Endometrium (tissue), 2 donors: Measurements from ENCODE around the gene HERC2.

ENCODE experiments used
- FAIRE-seq: peaks from 2 replicates; lab custom pipeline; 2012; peaks lifted over from hg19 to GRCh38; lab: Jason Lieb, UNC
- donor health status: control.
- donor health status: control.

HERC2 gene

DNA sequence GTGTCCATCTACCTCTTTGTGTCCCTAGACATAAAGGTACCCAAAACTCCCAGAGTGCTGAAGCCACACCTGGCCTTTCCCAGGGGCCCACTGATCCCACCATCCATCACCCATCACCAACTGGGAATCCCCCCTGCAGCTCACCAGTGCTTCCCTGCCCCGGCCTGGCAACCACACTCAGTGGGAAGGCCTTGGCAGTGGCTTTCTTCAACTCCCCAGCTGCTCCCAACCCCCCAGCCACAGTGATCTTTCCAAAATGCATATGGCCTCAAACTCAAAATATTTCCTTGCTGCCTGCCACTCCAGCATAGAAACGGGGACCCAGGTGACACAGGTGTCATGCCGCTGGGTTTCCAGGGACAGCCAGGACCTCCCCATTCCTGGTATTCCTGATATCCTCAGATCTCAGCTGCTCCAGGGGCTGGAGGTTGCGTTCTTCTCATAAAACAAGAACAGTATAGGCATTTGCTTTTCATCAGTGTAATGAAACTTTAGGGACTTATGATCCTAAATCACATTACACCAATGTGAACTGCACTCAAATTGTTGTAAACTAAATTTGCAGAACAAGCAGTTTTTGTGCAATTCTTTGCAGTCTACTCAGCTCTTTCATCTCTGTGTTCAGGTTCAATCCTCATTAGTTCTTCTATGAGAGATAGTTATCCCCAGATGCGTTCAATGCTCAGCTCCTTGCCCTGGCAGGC lies 224.2 kb downstream of the HERC2 start:
- FAIRE-seq = no peak

DNA sequence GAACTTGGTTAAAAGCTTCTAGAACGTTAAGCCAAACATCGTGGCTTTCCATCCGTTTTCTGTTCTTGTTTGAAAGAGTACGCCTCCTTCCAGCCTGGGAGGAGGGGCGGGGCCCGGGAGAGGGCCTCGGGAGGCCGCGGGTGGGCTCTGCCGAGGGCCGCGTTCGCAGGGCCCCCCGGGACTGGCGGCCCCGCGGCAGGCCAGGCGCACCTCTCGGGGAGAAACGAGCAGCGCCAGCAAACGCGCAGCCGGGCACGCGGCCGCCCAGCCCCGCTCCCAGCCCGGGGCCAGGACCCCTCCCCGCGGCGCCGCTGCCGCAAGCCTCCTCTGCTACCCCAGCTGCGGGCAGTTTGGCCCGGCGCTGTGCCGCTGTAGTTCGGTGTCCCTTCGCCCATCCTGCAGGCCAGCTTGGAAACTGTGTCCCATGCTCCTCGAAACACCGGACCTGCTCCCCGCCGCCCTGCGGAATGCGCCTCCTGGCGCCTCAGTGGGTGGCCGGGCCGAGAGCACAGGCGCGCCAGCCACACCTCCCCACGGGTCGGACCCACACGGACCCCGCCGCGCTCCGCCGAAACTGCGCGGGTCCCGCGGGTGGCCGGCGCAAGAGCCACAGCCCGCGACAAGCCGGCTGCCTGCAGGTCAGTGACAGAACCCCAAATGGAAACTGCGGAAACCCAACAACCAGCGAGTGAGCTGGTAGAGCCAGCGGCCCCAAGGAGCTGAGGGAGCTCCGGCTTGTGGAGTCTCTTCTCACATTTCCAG lies 225.1 kb downstream of the HERC2 start:
- no peak for FAIRE-seq

DNA sequence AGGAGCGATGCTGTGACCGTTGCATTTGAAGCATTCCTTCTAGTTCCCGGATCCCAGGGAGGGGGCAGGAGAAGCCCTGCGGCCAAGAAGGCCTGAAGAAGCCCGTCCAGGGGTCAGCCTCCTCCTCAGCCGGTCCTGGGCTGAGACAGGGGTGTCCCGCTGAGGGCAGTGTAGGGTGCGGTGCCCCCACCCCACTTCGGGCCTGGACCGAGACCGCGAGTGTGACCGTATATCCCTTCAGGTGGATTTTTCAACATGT lies 225.6 kb downstream of the HERC2 start:
- FAIRE-seq = no peak

DNA sequence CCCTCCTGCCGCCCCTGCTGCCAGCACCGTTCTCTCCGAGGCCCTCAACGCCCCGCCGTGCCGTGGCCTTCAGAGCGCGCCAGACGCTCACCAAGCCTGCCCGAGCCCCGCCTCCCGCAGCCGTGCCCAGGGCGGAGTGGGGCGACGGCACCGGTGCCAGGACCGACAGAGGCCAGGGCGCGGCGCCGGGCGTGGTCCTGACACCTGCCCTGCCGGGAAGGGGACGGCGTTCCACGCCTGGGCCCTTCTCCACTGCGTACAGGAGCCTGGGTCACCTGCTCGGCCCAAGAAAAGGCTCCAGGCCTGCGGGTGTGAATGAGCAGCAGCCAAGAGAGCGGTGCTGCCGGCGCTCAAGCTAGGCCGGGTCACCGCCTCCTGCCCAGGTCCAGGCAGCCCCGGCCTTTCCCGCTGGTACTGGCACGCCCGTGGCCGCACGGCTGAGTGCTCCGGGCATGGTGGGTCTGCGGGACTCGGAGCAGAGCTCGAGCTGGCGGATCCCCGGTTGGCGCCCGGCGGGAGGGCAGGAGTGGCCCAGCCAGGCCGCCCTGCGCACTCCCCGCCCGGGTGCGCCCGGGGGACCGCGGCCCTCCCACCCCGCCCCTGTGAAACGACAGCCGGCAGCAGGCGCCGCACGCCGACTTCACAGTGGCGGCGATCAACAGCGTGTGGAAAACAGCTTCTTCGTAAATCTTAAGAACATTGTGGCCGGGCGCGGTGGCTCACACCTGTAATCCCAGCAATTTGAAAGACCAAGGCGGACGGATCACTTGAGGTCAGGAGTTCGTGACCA lies 227.1 kb downstream of the HERC2 start:
- FAIRE-seq = no peak

- no peak for FAIRE-seq
Measured at GRCh38 chr15:28093752-28094535, 228.0 kb downstream of the HERC2 start.

- FAIRE-seq = no peak
Measured at GRCh38 chr15:28091313-28091712, 230.7 kb downstream of the HERC2 start.

DNA sequence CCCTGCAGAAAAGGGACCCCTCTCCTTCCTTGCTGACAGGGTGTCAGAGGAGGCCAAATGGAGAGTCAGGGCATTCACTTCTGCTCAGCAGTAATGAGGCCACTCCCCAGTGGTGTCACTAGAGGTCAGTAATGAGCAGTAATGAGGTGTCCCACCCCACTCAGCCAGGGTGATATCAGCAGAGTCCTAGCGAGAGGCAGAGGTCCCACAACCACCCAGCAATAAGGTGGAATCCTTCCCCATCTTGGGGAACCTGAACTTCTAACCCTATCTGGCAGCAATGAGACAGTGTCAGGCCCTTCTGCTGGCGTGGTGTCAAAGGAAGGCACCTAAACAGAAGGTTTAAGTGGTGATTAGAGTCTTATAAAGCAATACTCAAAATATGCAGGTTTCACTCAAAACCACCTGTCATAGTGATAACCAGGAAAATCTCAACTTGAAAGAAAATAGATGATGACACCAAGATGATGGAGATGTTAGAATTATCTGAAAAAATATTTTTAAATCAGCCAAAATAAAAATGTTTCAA lies 235.7 kb downstream of the HERC2 start:
- FAIRE-seq = no peak

- FAIRE-seq = no peak
Measured at GRCh38 chr15:28085489-28086174, 236.3 kb downstream of the HERC2 start.

DNA sequence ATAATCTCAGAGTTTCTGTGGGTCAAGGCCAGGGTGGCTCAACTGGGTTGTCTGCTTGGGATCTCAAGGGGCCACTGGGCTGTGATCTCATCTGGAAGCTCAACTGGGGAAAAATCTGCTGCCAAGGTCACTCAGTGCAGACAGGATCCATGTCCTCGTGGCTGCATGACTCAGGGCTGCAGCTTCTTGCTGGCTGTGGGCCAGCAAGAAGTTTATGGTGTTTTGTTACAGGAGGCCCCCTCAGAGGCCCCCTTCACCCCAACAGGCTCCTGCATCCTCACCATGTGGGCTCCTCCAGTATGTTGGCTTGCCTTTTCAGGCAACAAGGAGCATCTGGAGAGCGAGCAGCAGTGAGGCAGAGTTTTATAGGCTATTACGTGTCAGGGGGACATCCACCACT lies 237.4 kb downstream of the HERC2 start:
- FAIRE-seq = no peak

DNA sequence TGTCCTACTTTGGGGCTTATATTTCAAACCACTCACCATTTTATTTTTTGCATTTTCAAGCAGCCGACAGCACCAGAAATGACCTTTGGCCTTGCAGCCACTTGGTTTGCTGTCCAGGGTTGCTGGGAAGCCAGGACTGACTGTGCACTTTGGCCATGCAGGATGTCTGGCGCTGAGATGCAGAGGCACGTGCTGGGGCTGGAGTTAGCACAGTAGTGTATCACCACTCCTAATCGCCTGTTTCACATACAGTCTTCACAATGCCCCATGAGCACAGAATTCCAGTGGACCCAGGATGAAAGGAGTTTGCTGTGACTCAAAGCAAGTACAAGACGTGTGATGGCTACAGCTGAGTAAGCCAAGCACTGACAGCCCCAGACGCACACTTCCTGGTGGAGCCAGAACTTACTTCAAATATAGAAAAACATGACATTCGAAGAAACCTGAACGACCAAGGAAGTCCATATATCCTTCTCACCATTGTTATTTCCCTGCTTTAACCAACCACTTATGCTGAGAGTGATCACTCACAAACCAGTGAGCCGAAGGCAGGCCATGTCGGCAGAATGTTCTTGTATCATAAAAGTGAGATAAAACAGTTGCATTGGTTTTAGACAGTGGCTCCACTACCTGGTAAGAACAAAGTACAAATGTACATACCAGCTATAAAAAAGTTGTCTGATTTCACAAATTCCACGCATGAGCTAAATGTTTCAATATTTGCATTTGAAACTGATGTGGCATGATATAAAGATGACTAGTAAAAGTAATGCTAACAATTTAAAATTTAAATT lies 238.9 kb downstream of the HERC2 start:
- FAIRE-seq = no peak

DNA sequence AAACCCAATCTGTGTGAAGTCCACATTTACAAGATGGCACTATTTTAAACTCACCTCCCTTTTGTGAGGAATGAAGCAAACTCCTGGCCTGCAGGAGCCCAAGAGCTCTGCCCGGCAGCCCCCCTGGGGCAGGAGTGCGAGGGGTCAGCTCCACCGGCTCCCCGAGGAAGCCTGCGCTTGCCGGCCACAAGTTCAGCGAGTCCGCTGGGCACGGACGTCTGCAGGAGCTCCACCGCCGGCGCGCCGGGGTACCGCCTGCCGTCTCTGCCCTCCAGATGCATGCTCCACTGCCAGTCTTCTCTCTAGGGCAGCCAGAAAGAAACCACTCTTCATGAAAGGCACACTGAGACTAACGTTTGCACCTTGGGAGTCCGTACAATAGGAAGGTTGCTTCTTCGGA lies 240.4 kb downstream of the HERC2 start:
- FAIRE-seq = no peak

GRCh38 chr15:28080386-28080785 lies 241.6 kb downstream of the HERC2 start:
- FAIRE-seq = no peak

DNA sequence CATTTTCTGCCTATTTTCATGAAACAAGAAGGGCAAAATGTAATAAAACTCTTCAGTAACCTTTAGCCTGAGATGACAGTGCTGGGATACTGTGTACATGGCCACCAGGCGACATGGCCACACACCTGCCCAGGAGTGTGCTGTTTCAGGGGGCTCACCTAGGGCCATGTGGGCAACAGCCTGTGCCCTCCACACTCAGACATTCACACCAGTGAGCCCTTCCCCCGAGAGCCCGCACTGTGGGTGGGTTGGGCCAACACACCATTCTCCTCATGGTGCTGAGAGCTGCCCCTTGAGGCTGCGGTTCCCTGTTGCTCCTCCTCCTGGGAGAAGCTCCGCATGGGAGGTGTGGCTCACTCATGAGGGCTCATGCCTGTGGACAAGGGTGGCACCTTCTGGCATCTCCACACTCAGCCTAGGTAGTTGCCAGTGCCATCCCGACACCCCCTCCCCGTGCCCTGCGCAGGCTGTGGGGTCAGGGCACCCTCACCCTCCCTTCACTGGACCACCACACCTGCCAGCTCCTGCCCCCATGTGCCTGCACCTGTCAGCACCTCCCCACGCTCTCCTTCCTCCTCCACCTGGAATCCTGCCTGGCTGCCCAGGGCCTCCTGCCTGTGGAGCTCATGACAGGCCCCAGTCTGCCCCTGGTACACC lies 242.5 kb downstream of the HERC2 start:
- FAIRE-seq = no peak

DNA sequence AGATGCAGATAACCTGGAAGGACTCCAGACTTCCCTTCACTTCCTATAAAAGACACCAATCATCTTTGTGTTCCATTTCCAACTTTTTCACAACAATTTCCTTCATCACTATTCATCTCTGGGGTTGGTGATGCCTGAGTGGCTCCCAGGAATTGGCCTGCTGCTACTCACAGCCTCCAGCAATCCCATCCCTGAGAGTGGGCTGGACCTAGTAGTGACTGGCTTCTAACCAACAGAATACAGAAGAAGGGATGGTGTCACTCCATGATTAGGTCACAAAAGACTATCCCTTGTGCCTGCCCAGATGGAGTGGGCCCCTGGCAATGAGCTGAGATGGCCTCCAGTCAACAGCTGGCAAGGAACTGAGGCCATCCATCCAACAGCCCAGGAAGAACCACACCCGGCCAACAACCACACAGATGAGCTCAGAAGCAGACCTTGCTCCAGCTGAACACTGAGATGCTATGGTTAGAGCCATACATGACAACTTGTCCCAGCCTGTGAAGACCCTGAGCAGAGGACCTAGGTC lies 243.7 kb downstream of the HERC2 start:
- no peak for FAIRE-seq

DNA sequence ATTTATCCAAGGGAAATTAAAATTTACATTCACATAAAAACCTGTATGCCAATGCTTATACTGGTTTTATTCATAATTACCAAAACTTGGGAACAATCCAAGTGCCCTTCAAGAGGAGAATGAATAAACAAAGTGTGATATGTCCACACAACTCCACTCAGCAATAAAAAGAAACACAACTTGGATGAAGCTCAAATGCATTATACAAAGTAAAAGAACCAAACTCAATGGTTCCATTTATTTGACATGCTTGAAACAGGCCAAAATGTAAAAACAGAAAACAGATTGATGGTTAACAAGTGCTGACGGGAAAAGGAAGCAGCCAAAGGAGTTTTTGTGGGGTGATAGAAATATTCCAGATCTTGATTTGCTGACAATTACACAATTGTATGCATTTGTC lies 246.4 kb downstream of the HERC2 start:
- no peak for FAIRE-seq

GRCh38 chr15:28068930-28069329 lies 253.0 kb downstream of the HERC2 start:
- no peak for FAIRE-seq

DNA sequence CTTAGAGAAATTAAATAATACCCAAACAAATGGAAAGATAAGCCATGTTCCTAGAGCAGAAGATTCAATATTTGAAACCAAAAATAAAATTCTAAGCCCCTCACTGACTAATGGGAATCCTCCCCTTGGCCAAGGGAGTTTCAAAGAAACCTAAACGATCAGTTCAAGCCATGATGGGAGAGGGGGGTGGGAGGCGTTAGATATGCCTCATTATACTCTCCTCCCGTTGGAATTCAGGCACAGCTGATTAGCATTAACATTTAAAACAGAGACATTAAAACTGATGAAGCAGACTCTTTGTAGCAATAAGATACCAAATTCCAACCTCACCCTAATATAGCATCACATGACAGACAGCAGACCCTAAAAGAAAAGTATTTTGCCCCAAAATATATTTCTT lies 255.7 kb downstream of the HERC2 start:
- FAIRE-seq = no peak
